ENCODE results near the gene ANKMY1.
A peak's percentile ranks its signal among the peaks of the same experiment; 100 is the strongest.
"Not testable (repeated sequence)": the region's sequence is repeated elsewhere in the genome, so short reads cannot be mapped to it uniquely, and the experiment has no call there.

ANKMY1 gene

DNA sequence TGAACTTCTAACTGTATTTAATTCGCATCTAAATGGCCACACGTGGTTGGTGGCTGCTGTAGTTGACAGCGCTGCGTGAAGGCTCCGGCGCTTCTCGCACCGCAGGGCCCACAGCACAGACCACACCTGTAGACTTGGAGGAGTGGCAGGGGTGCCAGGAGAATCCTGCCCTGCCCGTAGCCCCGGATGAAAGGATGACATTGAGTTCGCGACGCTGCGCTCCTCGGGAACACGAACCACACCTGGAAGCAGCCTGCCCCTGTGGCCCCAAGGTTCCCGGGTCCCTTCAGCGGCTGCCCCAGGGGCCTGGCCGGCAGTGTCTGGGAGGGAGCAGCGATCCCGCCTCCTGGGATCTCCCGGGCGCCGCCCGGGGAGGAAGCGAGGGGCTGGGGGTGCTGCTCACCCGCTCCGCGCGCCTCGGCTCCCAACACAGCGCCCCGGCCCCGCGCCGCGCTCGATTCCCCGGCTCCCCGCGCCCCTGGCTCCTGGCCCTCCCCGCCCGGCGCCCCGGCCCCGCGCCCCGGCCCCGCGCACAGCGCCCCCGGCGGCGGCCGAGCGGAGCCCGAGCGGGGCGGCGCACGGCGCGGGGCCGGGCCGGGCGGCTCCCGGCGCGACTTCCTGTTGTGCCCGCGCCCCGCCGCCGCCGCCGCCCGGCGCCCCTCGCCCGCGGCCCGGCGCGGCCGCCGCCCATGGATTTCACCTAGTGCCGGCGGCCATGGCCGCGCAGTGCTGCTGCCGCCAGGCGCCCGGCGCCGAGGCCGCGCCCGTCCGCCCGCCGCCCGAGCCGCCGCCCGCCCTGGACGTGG, 10.3 kb upstream of the ANKMY1 start, which contains the start of gene RNPEPL1:
TSS of gene RNPEPL1 (plus strand) at position 613 of the 806 bp plus-strand sequence. CDS start at position 716, 103 bp downstream.
- DNase-seq, result peak; percentile 64

DNA sequence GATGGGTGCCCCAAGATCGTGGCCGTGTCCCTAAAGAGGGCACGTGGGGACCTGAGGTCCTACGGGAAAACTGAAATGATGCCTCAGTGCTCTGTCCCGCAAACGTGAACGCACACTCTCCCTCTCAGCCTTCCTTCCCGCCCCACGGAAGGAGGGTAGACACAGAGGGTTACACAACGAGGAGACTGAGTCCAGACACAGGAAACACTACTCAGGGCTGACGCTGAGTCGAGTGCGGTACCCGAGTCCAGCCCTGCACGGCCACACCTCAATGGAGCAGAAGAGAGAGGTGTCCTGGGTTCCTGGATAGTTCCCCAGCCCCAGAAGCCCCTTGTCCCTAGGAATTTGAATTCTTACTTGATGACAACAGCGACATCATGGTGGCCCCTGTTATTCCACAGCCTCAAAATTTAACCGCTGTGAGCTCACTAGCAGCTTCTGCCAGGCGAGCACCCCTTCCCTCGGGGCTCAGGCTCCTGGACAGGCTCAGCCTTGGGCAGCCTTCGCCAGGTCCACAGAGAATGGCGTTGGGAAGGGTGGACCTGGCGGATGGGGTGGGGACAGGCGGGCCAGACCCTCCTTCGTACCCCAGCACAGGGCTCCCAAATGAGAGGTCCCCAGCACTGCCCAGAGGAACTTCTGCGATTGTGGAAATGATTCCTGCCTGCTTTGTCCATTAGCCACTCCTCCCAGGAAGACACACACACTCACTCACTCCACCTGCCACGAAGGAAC, 9.5 kb upstream of the ANKMY1 start:
- no peak for DNase-seq

DNA sequence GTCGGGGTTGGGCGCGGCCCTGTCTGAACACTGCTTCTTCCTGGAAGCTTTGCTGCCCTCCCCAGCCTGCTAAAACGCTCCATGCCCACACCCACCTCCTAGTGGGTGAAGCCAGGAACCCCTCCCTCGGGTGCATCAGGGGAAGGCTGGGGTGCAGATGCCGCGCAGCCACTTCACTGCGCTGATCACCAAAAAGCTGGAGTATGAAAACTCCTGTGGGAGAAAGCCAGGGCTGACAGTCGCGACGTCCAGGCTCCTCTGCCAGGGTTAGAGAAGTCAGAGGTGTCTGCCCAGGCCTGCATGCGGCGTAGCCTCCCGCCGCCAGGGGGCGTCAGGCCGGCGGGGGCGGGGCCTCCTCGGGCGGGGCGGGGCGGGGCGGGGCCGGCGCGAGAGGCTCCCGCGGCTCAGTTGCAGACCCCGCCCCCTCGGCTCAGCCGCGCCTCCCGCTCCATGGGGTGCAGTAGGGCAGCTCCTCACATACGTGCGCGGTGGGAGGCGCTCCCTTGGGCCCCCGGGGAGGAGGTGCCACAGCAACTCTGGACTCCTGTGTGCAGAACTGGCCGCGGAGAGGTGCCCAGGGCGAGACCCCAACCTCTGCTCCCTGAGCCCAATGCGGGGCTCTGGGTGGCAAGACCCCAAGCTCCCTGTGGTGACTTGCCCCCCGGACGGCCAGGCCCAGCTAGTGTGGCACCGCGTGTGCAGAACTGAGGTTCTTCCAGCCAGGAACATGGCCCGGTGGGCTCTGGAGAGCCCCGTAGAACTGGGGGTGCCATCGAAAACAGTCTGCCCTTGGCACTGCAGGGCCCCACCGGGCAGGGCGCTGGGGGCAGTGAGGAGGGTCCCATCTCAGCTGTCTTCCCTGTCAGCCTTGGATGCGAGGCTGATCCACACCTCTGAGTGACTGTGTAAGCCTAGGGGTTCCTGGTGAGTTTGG, 8.7 kb upstream of the ANKMY1 start:
- DNase-seq, result peak; percentile 93

DNA sequence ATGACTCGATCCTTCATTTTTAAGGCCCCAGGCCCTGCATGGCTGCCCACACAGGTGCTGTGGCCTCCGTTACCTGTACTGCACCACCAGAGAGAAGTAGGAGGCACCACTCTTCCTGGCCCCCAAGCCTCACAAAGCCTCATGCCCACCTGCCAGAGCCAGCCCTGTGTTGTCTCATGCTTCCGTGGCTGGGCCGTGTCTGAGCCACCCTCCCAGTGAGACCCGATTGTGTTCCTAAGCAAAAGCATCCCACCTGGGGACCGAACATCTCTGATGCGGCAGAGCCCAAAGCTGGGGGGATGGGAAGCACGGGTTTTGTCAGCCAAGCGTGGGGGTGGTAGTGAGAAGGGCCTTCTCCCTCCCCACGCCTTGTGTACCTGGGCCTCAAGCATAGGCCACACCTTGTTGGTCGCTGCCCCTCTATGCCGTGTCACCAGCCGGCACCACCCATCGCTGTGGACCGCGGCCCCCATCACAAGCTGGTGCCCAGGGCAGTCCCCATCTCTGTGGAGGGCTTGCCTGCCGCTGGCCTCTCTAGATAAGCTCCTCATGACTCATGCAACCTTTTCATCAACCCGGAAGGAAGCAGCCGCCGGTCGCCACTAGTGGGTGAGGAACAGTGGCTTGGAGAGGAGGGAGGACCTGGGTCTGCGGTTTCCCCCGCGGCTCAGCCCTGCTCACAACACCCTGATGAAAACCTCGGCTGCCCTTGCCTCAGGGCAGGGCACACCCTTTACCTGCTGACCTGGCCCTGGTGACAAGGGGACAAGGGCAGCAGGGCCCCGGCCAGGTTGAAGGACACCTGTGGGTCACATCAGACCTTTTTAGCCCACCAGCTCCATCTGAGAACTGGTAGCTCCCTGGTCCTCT, 7.8 kb upstream of the ANKMY1 start:
- DNase-seq, result peak; percentile 90

DNA sequence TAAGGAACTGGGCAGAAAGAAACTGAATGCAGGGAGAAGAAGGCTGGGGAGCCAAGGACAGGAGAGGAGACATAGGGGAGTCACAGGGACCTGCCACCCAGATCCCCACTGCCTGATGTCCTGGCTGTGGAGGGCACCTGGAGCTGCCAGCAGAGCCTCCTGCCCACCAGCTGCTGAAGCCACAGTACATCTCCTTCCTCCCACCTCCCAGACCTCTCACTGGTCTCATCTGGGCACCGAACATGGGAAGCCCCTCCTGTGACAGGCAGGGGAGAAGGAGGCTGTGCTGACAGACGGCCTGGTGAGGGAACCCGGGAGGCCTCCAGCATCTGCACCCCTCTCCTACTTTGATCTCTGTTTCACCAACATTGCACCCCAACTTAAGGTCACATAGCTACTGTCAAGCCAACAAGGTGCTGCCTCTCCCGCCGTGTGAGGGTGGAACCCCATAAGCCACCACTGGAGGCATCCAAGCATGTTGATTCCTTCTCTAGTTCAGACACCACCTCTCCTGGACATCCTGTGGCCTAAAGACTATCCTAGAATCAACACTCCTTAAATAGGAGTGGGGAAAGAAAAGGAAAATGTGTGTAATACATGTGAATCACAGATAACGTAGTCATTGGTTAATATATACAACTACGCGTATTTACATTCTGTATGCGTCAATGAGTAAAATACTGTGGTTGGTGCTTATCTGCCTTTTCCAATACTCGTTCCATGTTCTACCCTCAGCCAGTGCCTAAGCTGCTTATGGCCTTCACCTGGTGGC, 7.0 kb upstream of the ANKMY1 start:
- DNase-seq, result no peak

DNA sequence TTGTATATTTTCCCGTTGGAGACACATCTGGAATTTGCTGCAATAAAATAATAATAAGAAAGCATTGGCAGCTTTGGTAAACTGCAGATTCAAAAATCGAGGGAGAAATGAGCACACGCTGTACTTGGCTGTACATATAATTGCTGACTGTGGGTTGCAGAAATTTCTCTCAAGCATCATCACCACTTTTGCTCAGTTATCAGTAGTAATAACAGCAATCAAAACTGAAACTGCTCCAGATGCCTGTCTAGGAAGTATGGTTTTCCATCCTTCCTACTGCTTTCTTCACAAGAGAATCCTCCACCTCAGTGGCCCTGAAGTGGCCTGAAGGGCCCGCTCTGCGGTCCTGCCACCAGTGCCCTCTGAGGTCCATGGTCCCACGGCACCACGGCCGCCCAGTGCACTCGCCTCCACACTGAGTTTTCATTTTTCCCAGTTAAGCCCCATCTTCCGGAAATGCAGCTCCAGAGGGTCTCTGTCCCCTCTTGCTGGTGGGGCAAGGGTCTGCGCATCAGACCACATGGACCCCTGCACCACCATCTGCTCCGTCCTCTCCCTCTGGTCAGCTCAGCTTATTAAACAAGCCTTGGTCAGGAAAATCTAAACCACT, 6.3 kb upstream of the ANKMY1 start:
- no peak for DNase-seq

DNA sequence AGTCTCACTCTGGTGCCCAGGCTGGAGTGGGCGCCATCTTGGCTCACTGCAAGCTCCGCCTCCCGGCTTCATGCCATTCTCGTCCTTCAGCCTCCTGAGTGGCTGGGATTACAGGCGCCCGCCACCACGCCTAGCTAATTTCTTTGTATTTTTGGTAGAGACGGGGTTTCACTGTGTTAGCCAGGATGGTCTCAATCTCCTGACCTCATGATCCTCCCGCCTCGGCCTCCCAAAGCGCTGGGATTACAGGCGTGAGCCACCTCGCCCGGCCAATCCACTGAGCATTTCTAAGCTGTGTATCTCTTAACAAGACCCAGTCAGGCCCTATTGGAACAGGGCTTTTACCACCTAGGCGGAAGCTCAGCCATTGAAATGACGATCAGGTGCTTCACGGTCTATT, 5.4 kb upstream of the ANKMY1 start:
- DNase-seq, result not testable (repeated sequence)

DNA sequence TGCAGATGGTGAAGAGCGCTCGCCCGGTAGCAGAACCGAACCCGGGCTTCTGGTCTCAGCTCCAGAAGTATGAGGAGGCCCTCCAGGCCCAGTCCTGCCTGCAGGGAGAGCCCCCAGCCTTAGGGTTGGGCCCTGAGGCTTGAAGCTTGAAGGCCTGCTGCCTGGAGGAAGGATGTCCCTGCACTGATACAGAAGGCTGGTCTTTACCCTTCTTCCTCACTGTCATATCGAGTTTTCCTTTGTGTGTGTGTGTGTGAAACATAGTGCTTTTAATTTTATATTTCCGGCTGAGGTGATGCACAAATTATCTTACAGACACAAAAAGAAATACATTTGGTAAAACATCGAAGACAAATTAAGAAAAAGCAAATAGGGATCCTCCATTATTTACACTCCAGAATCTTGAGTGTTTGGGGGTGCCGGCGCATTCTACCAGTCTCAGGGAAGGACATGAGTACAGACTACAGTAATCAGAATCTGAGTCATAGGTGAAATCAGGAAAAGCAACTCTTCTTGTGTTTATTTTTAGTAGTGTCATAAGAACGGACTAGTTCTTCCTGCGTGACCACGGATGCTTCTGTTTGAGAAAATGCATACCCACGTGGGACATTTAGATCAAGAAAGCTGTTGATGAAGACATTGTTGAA, 3.7 kb upstream of the ANKMY1 start:
- no peak for DNase-seq

DNA sequence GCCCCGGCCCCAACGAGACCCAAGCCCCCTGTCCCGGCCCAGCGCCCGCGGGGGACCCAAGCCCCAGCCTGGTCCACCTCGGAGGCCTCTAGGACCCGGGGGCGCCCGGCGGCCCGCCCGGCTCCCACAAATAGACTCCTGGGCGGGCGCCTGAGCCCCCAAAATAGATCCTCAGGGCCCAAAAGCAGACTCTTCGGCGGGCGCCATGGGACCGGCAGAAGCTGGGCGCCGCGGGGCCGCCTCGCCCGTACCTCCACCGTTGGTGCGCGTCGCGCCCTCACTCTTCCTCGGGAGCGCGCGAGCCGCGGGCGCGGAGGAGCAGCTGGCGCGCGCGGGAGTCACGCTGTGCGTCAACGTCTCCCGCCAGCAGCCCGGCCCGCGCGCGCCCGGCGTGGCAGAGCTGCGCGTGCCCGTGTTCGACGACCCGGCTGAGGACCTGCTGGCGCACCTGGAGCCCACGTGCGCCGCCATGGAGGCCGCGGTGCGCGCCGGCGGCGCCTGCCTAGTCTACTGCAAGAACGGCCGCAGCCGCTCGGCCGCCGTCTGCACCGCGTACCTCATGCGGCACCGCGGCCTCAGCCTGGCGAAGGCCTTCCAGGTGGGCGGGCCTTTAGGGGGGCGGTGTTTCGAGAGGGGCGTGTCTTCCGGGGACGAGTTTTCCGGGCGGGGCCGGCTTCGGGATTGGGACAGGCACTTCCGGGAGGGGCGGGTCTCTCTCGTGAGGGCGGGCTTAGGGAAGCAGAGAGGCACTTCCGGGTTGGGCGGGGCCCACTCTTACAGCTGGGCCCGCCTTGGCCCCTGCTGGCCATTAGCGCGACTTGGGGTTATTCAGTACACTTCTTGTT, 2.9 kb upstream of the ANKMY1 start:
- peak; percentile 96 for DNase-seq

DNA sequence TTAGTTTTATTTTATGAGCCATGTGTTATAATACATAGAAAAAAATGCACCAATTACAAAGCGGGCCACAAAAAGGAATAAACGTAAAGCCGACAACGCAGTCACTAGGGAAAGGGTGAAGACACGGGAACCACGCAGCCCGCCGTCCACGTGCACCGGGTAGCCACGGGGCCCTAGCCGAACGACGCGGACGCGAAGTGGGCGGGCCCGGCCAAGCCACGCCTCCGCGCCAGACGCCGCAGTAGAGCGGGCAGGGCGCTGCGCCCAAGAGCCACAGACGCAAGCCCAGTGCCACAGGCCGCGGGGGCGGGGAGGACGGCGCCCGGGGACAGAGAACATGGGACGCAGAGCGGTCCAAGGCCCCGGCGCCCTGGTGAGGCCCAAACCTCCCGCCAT, 2.3 kb upstream of the ANKMY1 start, which contains the start of gene DUSP28:
TSS of gene DUSP28 (plus strand) at position 274 of the 396 bp plus-strand sequence. CDS start 328 bp downstream, outside the sequence.
- peak; percentile 90 for DNase-seq

DNA sequence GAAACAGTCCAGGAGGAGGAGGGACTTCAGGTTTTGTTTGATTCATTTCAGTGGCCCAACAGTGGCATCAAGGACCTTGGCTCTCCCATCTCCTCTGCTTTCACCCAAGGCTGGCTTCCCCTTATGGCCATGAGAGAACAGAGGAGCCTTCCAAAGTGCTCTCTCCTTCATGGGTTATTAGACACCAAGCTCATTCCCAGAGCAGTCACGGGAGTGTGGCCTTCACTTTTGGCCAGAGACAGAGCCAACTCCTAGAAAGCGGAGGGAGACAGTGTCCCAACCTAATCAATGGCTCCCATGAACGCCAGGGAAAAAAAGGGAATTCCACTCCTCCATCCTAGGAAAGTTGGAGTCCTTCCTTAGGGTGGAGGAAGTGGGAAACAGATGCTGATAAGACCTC, 1.5 kb upstream of the ANKMY1 start:
- DNase-seq, result no peak

DNA sequence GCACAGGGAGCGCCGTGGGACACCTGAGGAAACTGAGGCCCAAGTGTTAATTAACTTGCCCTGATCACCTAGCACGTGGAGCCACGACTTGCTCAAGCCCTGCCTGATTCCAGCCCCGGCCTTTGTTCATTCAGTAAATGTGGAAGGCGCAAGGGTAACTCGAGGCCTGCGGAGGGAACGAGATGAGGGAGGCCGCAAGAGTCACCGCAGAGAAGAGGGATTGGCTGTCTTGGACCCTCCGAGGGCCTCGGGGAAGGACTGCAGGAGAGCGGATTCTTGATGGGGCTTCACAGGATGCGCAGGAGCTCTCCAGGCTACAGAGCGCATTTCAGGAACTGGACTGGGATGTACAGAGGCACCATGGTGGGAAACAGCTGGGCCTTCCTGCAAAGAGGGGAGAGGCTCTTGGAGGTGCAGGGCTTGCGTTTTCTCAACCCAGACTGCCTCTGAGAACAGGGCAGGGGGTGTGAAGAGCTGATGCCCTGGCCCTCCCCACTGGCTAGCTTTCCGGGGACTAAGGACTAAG, 511 bp upstream of the ANKMY1 start:
- DNase-seq, result no peak

DNA sequence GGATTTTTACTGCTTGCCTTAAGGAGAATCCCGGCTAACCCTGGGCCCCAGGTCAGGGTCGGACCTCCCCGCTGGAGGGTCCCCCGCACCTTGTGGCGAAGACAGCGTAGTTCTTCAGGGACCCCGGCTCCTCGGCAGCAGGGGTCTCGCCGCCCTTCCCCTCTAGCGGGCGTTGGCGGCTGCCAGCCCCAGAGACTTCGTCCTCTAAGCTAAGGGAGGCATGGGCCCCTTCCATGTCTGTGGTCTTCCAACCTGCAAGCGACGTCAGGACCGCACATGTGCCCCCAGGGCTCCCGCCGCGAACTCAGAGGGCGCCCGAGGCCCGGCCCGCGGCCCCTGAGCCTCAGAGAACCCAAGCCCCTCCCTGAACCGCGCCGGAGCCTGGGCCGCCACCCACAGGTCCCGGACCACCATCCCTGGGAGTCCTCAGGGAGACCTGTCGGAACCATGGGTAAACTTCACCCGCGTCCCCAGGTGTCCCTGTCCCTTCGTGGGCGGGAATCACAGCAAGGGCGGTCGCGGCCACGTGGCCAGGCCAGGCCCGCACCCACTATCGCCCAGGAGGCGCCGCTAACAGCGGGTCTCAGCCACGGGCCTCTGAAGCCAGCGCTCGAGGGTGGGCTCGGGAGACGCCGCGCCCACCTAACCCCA, 562 bp downstream of the ANKMY1 start:
- no peak for DNase-seq

DNA sequence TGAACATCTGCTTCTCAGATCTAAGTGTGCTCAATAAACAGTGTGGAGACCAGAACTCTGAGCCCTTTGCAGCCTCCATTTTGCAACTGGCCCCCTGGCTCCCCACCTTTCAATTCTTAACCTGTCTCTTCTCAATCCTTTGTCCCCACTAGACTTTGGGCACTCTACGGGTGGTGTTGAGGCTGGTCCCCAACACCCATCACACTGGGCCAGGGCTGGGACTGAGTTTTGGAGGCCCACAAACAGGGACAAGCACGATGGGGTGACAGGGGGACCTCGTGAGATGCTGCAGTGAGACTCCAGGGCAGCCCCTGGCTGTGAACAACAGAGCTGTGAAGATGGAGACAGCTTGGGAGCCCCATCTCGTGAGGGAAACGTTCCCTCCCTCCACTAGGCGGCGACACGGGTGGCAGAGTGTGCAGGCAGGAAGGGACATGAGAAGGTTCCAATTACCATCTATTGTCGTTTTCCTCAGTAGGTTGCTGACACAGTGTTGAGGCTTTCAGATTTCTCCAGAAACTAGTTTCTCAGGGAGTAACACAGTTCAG, 1.2 kb downstream of the ANKMY1 start:
- DNase-seq, result peak; percentile 49

DNA sequence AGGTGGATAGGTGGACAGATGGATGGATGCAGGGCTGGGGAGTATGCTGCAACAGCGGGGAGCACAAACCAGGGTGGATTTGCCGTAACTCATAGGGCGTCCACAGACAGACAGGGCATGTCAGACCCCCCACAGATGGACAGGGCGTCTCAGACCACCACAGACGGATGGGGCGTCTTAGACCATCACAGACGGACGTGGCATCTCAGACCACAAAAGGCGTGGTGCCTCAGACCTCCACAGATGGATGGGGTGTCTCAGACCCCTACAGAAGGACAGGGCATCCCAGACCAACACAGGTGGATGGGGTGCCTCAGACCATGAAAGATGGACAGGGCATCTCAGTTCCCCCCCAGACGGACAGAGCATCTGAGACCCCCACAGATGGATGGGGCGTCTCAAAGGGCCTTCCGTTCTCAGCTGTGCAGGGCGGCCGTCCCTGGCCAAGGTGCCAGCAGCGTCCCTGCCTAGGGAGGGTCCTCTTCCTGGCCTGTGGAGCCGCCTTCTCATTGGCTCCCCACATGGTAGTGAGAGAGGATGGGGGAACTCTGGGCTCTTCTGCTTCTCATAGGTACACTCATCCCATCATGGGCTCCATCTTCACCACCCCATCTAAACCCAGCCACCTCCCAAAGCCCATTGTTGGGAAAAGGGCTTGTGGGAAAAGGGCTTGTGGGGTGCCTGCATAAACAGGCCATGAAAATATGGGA, 2.1 kb downstream of the ANKMY1 start:
- no peak for DNase-seq

DNA sequence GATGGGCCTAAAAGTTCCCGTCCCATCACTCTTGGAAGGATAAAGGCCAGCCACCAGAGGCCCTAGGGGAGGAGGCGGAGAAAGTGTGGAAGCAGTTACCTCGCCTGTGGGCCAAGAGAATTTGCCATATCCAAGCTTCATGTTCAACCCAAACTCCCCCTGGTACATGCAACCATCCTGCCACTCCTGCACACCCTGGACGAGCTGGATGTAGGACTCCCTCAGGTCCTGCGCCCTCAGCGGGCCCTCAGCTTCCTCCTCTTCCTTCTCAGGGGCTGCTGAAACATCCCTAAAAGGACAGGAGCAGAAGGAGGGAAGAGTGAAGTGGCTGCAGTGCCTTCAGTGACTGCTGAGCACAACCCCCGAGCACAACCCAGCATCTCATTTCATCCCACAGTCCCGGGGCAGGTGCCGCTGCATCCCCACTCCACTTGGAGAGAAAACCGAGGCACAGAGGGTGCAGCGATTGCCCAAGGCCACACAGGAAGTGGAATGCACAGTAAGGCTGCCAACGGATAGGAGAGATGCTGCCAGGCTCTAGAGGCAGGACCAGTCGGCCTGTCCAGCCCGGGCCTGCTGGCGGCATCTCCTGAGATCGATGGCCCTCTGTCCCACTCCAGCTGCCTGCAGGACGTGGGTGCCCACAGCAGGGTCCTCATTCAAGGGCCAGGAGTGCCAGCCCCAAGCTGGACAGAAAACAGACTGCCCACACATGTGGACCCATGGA, 2.9 kb downstream of the ANKMY1 start:
- no peak for DNase-seq

Measured in RPMI8226 (cell line).